Fibroblast of lung (primary cell): ENCODE measurements around the gene PCDH15. TPM values are rescaled to one million over a fixed set of nuclear protein-coding genes. Genes with fewer than 3 reads are reported as not detected.

Experiments
- DNase-seq, 2 donors: peaks; one replicate each; pipeline versions ENCODE4 v3.0.0 to v3.0.0-alpha.2; 2010; ENCODE audit warnings: low read depth in 2 of 2
- H2AFZ ChIP-seq: 2 replicates; pipeline ENCODE4 v1.5.1; 2012; ENCODE audit warnings: low read length, control low read depth, inconsistent platforms
- H3K27ac ChIP-seq: 2 replicates; pipeline ENCODE4 v1.5.1; 2011; ENCODE audit warnings: low read length, control low read depth; ENCODE audit not compliant: insufficient read depth
- H3K27me3 ChIP-seq: 2 replicates; pipeline ENCODE4 v1.5.1; 2011; ENCODE audit warnings: mild to moderate bottlenecking, low read length; ENCODE audit not compliant: control insufficient read depth, insufficient read depth
- H3K36me3 ChIP-seq: 2 replicates; pipeline ENCODE4 v1.5.1; 2011; ENCODE audit warnings: low read length; ENCODE audit not compliant: control insufficient read depth, insufficient read depth
- H3K4me1 ChIP-seq: 2 replicates; pipeline ENCODE4 v1.5.1; 2011; ENCODE audit warnings: low read length; ENCODE audit not compliant: control insufficient read depth, insufficient read depth; ENCODE audit errors: extremely low read depth
- H3K4me2 ChIP-seq: 2 replicates; pipeline ENCODE4 v1.5.1; 2011; ENCODE audit warnings: low read length, control low read depth; ENCODE audit not compliant: insufficient read depth; ENCODE audit errors: extremely low read depth
- H3K4me3 ChIP-seq, 4 experiments: fragments of 200-600 bp in 1 of 4; sonication (generic) in 1 of 4; replicated peaks in 1 of 4; 2 replicates each; pipeline ENCODE4 v1.5.1; 2011 to 2016; ENCODE audit warnings: low read length in 4 of 4, low read depth in 3 of 4, mild to moderate bottlenecking in 3 of 4, control low read depth in 2 of 4, inconsistent platforms in 1 of 4, mixed read lengths in 1 of 4; ENCODE audit not compliant: insufficient read depth in 1 of 4; ENCODE audit errors: control extremely low read depth in 1 of 4
- H3K79me2 ChIP-seq: 2 replicates; pipeline ENCODE4 v1.5.1; 2012; ENCODE audit warnings: mild to moderate bottlenecking, low read length, inconsistent platforms; ENCODE audit not compliant: control insufficient read depth, insufficient read depth
- H3K9ac ChIP-seq: 2 replicates; pipeline ENCODE4 v1.5.1; 2011; ENCODE audit warnings: mild to moderate bottlenecking, low read length, control low read depth; ENCODE audit not compliant: insufficient read depth
- H3K9me3 ChIP-seq: 2 replicates; pipeline ENCODE4 v1.5.1; 2012; ENCODE audit warnings: low read depth, low read length; ENCODE audit not compliant: control insufficient read depth, insufficient read depth
- H4K20me1 ChIP-seq: 2 replicates; pipeline ENCODE4 v1.5.1; 2011; ENCODE audit warnings: low read length; ENCODE audit not compliant: control insufficient read depth, insufficient read depth; ENCODE audit errors: extremely low read depth
- CTCF ChIP-seq, 2 donors: IDR thresholded peaks in 1 of 2; conservative IDR thresholded peaks in 1 of 2; 1 replicate in 1 of 2; 2 replicates in 1 of 2; pipeline ENCODE4 v1.5.1; 2011 to 2012; ENCODE audit warnings: low read length in 2 of 2, control low read depth in 1 of 2, inconsistent platforms in 1 of 2, low read depth in 1 of 2, mild to moderate bottlenecking in 1 of 2
- EZH2 ChIP-seq: IDR thresholded peaks from 2 replicates; pipeline ENCODE4 v1.5.1; 2012; ENCODE audit warnings: low read length, control low read depth, mild to moderate bottlenecking; ENCODE audit errors: missing control alignments
- polyA plus RNA-seq, 2 donors: library from polyadenylated mRNA; depleted of rRNA in 1 of 2; stranded (reverse) in 1 of 2; unstranded in 1 of 2; fragments of >200 nt; gene quantifications; 2 replicates each; pipeline ENCODE4 v1.2.1, GENCODE V29; 2011 to 2012; ENCODE audit warnings: missing spikeins in 1 of 2
- total RNA-seq: library from RNA; depleted of rRNA; stranded (reverse); fragments of >200 nt; gene quantifications from 2 replicates; pipeline ENCODE4 v1.2.1, GENCODE V29; 2014

The PCDH15 gene
- total and polyA plus RNA-seq, 2 donors (not counting 1 experiment from before 2014, with no cell fraction given) = under 0.01 TPM; not detected in 1

GRCh38 chr10:53841483-53842145 is 959.4 kb downstream of the PCDH15 start:
- Histone ChIP-seq H3K79me2 (no peaks in the 10 kb centered on the region), H4K20me1 (no peaks in the 10 kb centered on the region), H3K4me1 (no peaks in the 10 kb centered on the region), H3K27ac (no peak overlapping the region), H3K4me2 (no peak overlapping the region), H3K27me3 (no peaks in the 10 kb centered on the region), H3K9me3 (no peaks in the 10 kb centered on the region), H3K9ac (no peak overlapping the region), H2AFZ (no peak overlapping the region), H3K36me3 (no peaks in the 10 kb centered on the region), H3K4me3 (no peak overlapping the region)
- no peak for TF ChIP-seq EZH2
- no peak for TF ChIP-seq CTCF (conservative IDR thresholded peaks at IDR 0.05 in 1 of 2, IDR thresholded peaks at IDR 0.05 in 1 of 2; ENCODE audit: low read depth in 1 of 2, low read length in 2 of 2)
- DNase-seq = no peak

GRCh38 chr10:53840653-53841052 is 960.4 kb downstream of the PCDH15 start:
- Histone ChIP-seq H3K27me3 (no peaks in the 10 kb centered on the region), H3K36me3 (no peaks in the 10 kb centered on the region), H3K9ac (no peak overlapping the region), H4K20me1 (no peaks in the 10 kb centered on the region), H3K27ac (no peak overlapping the region), H2AFZ (no peak overlapping the region), H3K4me2 (no peak overlapping the region), H3K9me3 (no peaks in the 10 kb centered on the region), H3K79me2 (no peaks in the 10 kb centered on the region), H3K4me1 (no peaks in the 10 kb centered on the region), H3K4me3 (no peak overlapping the region)
- no peak for DNase-seq
- no peak for TF ChIP-seq EZH2
- no peak for TF ChIP-seq CTCF (conservative IDR thresholded peaks at IDR 0.05 in 1 of 2, IDR thresholded peaks at IDR 0.05 in 1 of 2; ENCODE audit: low read depth in 1 of 2, low read length in 2 of 2)

- peak; percentile 13 to 69 for DNase-seq
- H3K79me2 ChIP-seq = no peaks in the 10 kb centered on the region
- peak in 1 of 2 donors; percentile 39 for TF ChIP-seq CTCF (conservative IDR thresholded peaks at IDR 0.05 in 1 of 2, IDR thresholded peaks at IDR 0.05 in 1 of 2; ENCODE audit: low read depth in 1 of 2, low read length in 2 of 2)
- no peak for TF ChIP-seq EZH2
Measured at GRCh38 chr10:53839440-53840039, 961.5 kb downstream of the PCDH15 start.

More at GRCh38 chr10:53839440-53840039, 961.5 kb downstream of the PCDH15 start:
- H4K20me1 ChIP-seq = no peaks in the 10 kb centered on the region
- H3K27me3 ChIP-seq = no peaks in the 10 kb centered on the region
- H3K36me3 ChIP-seq = no peaks in the 10 kb centered on the region
- H3K9me3 ChIP-seq = no peaks in the 10 kb centered on the region
- no peak overlapping the region for H2AFZ ChIP-seq
- H3K27ac ChIP-seq = no peak overlapping the region
- no peak overlapping the region for H3K4me3 ChIP-seq
- no peaks in the 10 kb centered on the region for H3K4me1 ChIP-seq
- no peak overlapping the region for H3K9ac ChIP-seq
- no peak overlapping the region for H3K4me2 ChIP-seq
